Stomach (tissue), 9 donors: ENCODE results near the gene PERCC1. TPM values are rescaled to one million over a fixed set of nuclear protein-coding genes. Genes with fewer than 3 reads are reported as not detected.

Experiments
- DNase-seq, 2 donors: peaks; one replicate each; pipeline versions ENCODE4 v3.0.0 to v3.0.0-alpha.2; 2013 to 2019
- H3K27ac ChIP-seq, 5 donors: fragments of 200-600 bp in 4 of 5; sonication (generic) in 4 of 5; one replicate each; pipeline ENCODE4 v1.5.1; 2013 to 2019; ENCODE audit warnings: mild to moderate bottlenecking in 1 of 5, moderate library complexity in 1 of 5
- H3K27me3 ChIP-seq, 3 donors: fragments of 200-600 bp; sonication (generic); one replicate each; pipeline ENCODE4 v1.5.1; 2017 to 2019; ENCODE audit warnings: mixed run types in 1 of 3
- H3K36me3 ChIP-seq, 4 donors: fragments of 200-600 bp; sonication (generic); 1 replicate in 3 of 4; 2 replicates in 1 of 4; pipeline ENCODE4 v1.5.1; 2016 to 2019
- H3K4me1 ChIP-seq, 4 donors: fragments of 200-600 bp; sonication (generic); one replicate each; pipeline ENCODE4 v1.5.1; 2016 to 2019
- H3K4me3 ChIP-seq, 4 donors: fragments of 200-600 bp; sonication (generic) in 3 of 4; one replicate each; pipeline ENCODE4 v1.5.1; 2016 to 2019; ENCODE audit warnings: mild to moderate bottlenecking in 1 of 4
- H3K9me3 ChIP-seq, 4 donors: fragments of 200-600 bp; sonication (generic); one replicate each; pipeline ENCODE4 v1.5.1; 2016 to 2019
- EP300 ChIP-seq: sonication (generic); formaldehyde crosslinking; IDR thresholded peaks from one replicate; pipeline ENCODE4 v1.6.1; 2017; ENCODE audit warnings: antibody characterized with exemption
- POLR2A ChIP-seq, 4 donors: fragments of 450-650 bp; IDR thresholded peaks; one replicate each; pipeline ENCODE4 v1.6.1; 2016; ENCODE audit warnings: antibody characterized with exemption in 4 of 4, control low read depth in 2 of 4, mild to moderate bottlenecking in 1 of 4, moderate library complexity in 1 of 4
- POLR2AphosphoS5 ChIP-seq, 3 donors: sonication (generic); formaldehyde crosslinking; IDR thresholded peaks; one replicate each; pipeline ENCODE4 v1.6.1; 2016; ENCODE audit warnings: antibody characterized with exemption in 3 of 3
- WGBS, 5 donors: extraction: QIAGEN DNeasy Blood & Tissue Kit in 3 of 5; methylation state at CpG; one replicate each; pipeline versions ENCODE4 v1.1.5 to v1.1.7; 2013 to 2018; 5-methylcytosine and 5-hydroxymethylcytosine counted together
- intact Hi-C: fragments of 100-400 bp; cut with DNase I; formaldehyde crosslinking; loops from one replicate; pipeline ENCODE4 v1.15.1; 2023; ENCODE audit warnings: low total_unique reads
- polyA plus RNA-seq, 3 donors: library from polyadenylated mRNA; stranded (reverse); fragments of 200-250 nt; gene quantifications; one replicate each; pipeline ENCODE4 v1.2.3, GENCODE V29; 2013
- total RNA-seq, 5 donors: library from RNA; depleted of rRNA; stranded (reverse); fragments of >200 nt; gene quantifications; one replicate each; pipeline versions ENCODE4 v1.1.0 to v1.2.3, GENCODE V29; 2014 to 2016
- TF ChIP-seq, protein P1 (sequence below), 7 experiments: fragments of 450-650 bp in 4 of 7; fragments of 200-600 bp in 3 of 7; sonication (generic) in 3 of 7; IDR thresholded peaks; one replicate each; pipeline ENCODE4 v1.5.1; 2016 to 2019; ENCODE audit warnings: antibody characterized with exemption in 7 of 7, control low read depth in 2 of 7, mild to moderate bottlenecking in 1 of 7
- donor health status: healthy with polysubstance abuse.
- donor health status: Bipolar disorder and iron deficiency.
- donor health status: healthy.

The PERCC1 gene
- total and polyA plus RNA-seq, 8 donors = 2.0 to 21.4 (median 3.3) TPM; not detected in 5

DNA sequence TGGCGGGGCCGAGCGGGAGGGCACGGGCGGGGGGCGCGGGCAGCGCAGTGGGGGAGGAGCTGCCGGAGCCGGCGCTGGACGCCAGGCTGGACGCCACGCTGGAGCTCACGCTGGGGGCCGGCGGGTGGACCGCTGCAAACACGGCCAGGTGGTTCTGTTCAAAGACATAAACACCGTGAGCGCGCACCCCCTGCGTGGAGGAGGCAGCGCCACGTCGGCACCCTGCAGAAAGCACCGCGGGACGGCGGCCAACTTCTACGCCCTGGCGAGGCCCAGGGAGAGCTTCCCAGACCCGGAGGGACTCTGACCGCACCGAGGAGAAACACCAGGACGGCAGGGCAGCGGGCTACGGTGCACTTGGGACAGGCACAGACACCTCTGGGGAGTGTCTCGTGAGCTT lies 45.6 kb upstream of the PERCC1 start:
- Histone ChIP-seq H3K4me1 (peaks cover 0 to 2% (median 1%) of the 10 kb centered on the region in 4 donors), H3K4me3 (no peak overlapping the region), H3K27me3 (no peaks in the 10 kb centered on the region), H3K9me3 (no peaks in the 10 kb centered on the region), H3K36me3 (peaks cover 46 to 99% (median 91%) of the 10 kb centered on the region in 4 donors), H3K27ac (no peak overlapping the region)
- DNase-seq = no peak
- no peak for TF ChIP-seq EP300
- TF ChIP-seq POLR2A (IDR thresholded peaks at IDR 0.05) = no peak
- TF ChIP-seq POLR2AphosphoS5 (IDR thresholded peaks at IDR 0.05) = no peak
- TF ChIP-seq, protein P1, sequence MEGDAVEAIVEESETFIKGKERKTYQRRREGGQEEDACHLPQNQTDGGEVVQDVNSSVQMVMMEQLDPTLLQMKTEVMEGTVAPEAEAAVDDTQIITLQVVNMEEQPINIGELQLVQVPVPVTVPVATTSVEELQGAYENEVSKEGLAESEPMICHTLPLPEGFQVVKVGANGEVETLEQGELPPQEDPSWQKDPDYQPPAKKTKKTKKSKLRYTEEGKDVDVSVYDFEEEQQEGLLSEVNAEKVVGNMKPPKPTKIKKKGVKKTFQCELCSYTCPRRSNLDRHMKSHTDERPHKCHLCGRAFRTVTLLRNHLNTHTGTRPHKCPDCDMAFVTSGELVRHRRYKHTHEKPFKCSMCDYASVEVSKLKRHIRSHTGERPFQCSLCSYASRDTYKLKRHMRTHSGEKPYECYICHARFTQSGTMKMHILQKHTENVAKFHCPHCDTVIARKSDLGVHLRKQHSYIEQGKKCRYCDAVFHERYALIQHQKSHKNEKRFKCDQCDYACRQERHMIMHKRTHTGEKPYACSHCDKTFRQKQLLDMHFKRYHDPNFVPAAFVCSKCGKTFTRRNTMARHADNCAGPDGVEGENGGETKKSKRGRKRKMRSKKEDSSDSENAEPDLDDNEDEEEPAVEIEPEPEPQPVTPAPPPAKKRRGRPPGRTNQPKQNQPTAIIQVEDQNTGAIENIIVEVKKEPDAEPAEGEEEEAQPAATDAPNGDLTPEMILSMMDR (IDR thresholded peaks at IDR 0.05) = no peak
- whole genome bisulfite sequencing, 5 donors = 95 to 96% (median 96%) methylated on average over 25 to 39 of the region's 39 CpGs
- intact Hi-C loops = no loop called here

DNA sequence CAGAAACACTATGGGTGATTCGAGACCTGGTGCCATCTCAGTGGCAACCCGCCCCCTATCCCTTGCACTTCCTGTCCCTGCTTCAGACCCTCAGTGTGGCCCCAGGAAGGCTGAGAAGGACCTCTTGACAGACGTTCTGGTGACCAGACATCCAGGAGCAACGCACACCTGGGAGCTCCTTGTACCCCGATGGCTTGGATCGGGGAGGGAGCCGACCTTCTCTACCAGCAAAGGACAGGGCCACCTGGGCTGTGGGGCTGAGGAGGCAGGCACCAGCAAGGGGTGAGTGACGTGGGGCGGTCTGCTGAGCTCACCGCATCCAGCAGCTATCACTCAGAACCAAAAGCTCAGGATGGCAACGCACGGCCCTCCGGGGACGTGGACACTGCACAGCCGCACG lies 43.5 kb upstream of the PERCC1 start:
- 89 to 95% (median 93%) methylated on average over 8 to 16 of the region's 16 CpGs for WGBS, 5 donors
- Histone ChIP-seq H3K4me3 (no peak overlapping the region), H3K36me3 (peaks cover 51 to 99% (median 95%) of the 10 kb centered on the region in 4 donors)

DNA sequence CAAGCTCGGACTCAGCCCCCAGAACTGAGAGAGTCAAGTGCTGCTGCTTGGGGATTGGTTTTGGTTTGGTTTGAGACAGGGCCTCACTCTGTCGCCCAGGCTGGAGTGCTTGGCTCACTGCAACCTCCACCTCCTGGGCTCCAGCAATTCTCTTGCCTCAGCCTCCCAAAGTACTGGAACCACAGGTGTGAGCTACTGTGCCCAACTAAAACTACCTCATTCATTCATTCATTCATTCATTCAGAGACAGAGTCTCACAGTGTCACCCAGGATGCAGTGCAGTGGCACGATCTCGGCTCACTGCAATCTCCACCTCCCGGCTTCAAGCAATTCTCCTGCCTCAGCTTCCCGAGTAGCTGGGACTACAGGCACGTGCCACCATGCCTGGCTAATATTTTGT lies 41.1 kb upstream of the PERCC1 start:
- TF ChIP-seq POLR2AphosphoS5 (IDR thresholded peaks at IDR 0.05) (no peak), POLR2A (IDR thresholded peaks at IDR 0.05) (no peak), EP300 (no peak)
- TF ChIP-seq, protein P1 (IDR thresholded peaks at IDR 0.05) = no peak
- peaks cover 57 to 99% (median 96%) of the 10 kb centered on the region in 4 donors for H3K36me3 ChIP-seq
- H3K27me3 ChIP-seq = no peaks in the 10 kb centered on the region
- H3K9me3 ChIP-seq = no peaks in the 10 kb centered on the region
- no peak overlapping the region for H3K27ac ChIP-seq
- 82 to 95% (median 93%) methylated on average over 7 of the region's 7 CpGs for WGBS, 5 donors
- H3K4me1 ChIP-seq = no peaks in the 10 kb centered on the region
- intact Hi-C loops = no loop called here
- H3K4me3 ChIP-seq = no peak overlapping the region
- no peak for DNase-seq

More for the DNA sequence above, 43.5 kb upstream of the PERCC1 start:
- intact Hi-C loops = no loop called here
- Histone ChIP-seq H3K9me3 (no peaks in the 10 kb centered on the region), H3K27ac (no peak overlapping the region), H3K4me1 (no peaks in the 10 kb centered on the region), H3K27me3 (no peaks in the 10 kb centered on the region)
- no peak for TF ChIP-seq POLR2A (IDR thresholded peaks at IDR 0.05)
- TF ChIP-seq EP300 = no peak
- TF ChIP-seq, protein P1 (IDR thresholded peaks at IDR 0.05) = no peak
- no peak for TF ChIP-seq POLR2AphosphoS5 (IDR thresholded peaks at IDR 0.05)
- no peak for DNase-seq

DNA sequence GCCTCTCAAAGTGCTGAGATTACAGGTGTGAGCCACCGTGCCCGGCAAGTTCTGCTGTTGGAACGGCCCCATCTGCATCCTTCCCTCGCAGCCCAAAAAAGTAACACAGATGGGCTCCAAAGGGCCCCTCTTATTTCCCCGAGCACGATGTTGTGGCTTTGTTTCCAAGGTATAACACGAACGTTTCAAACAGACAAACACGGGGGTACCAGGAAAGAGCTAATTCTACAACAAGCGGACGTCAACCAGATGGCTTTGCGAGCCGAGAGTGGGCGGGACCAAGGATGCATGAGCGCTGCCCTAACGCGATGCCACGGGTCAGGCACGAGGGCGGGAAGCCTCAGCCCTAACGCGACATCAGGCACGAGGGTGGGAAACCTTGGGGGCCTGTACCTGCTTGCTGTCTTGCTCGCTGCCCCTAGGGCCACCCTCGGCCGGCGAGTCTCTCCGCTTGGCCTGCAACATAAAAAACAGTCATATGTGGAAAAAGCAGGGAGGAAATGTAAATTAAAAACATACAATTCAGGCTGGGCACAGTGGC lies 40.6 kb upstream of the PERCC1 start:
- TF ChIP-seq POLR2AphosphoS5 (IDR thresholded peaks at IDR 0.05) = no peak
- TF ChIP-seq POLR2A (IDR thresholded peaks at IDR 0.05) = no peak
- TF ChIP-seq EP300 = no peak
- TF ChIP-seq, protein P1 (IDR thresholded peaks at IDR 0.05) = no peak
- intact Hi-C loops = no loop called here
- Histone ChIP-seq H3K27me3 (no peaks in the 10 kb centered on the region), H3K4me3 (no peak overlapping the region), H3K9me3 (no peaks in the 10 kb centered on the region), H3K36me3 (peaks cover 53 to 97% (median 95%) of the 10 kb centered on the region in 4 donors), H3K4me1 (no peaks in the 10 kb centered on the region), H3K27ac (no peak overlapping the region)
- no peak for DNase-seq
- WGBS, 5 donors = 85 to 88% (median 86%) methylated on average over 28 of the region's 28 CpGs
